ENCODE results near the gene PSPN.

- TF ChIP-seq CTCF (IDR thresholded peaks at IDR 0.05) (no peak), POLR2A (IDR thresholded peaks at IDR 0.05; ENCODE audit: low read depth) (no peak), EP300 (IDR thresholded peaks at IDR 0.05) (no peak)
Measured at GRCh38 chr19:6415591-6416190, 40.0 kb upstream of the PSPN start.

Measured in esophagus muscularis mucosa (tissue), 4 donors.